GOT3 (cell line): ENCODE data around the gene NT5M.
"Not testable (repeated sequence)": the region's sequence is repeated elsewhere in the genome, so short reads cannot be mapped to it uniquely, and the experiment has no call there.

Experiments
- DNase-seq: peaks from one replicate; lab custom pipeline; 2025; ENCODE audit warnings: mixed read lengths; lab: John Stamatoyannopoulos, UW

The NT5M gene

DNA sequence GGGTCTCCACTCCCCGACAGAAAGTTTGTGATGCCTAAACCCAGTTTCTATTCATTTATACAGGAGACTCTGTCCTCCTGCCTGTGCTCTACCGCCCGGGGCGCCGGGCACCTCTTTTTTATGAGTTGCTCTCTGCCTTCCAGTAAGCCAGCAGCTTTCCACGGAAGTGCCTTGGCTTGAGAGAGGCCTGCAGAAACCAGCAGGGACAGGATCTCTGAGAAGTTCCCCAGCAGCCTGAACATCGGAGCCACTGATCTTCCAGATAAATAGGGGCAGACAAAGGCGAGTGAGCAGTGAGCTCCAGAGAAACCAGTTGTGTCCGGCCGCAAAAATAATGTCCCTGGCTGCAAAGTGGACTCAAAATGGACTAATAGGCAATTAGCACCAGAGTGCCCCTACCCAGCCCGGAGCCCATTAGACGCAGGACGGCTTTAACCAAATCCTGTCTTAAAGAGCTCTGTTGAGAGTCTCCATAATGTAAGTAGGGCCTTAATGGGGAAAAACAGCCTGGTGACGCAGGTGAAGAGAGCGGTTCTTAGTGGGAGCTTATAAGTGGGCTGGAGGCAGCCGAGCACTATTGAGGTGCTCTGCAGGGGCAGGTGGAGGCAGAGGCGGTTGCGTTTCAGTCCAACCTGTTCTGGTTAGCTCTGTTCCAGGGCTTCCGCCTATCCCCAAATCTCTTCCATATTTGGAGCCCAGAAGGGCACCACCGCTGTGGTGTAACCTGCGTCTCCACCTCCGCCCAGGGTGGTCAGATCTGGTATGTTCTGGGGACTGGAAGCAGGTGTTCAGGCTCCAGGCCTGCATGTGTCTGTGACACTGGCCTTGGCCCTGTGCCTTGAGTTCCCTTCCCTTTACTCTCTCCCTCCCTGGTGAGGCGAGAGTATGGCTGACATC, 74.1 kb downstream of the NT5M start:
- no peak for DNase-seq

DNA sequence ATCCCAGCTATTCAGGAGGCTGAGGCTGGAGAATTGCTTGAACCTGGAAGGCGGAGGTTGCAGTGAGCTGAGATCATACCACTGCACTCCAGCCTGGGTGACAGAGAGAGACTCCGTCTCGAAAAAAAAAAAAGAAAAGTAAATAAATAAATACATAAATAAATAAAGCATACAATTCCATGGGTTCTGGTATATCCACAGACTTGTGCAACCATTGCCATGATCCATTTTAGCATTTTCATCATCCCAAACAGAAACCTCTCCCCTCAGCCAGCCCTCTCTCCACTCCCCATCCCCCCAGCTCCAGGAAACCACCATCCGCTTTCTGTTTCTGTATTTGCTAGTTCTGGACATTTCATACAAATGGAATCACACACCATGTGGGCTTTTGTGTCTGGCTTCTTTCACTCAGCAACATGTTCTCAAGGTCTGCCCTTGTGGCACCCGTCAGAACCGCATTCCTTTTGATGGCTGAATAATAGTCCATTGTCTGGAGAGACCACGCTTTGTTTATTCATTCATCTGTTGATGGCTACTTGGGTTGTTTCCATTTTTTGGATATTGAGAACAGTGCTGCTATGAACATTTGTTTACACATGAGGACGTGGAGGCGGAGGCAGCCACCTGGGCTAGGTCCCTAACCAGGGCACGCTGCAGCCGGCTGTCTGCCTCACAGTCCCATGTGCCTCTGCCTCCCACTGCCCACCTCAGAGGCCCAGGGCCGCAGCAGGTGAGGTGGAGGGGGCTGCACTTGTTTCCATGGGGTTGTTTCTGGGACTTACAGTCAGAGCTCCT, 76.2 kb downstream of the NT5M start:
- no peak for DNase-seq

DNA sequence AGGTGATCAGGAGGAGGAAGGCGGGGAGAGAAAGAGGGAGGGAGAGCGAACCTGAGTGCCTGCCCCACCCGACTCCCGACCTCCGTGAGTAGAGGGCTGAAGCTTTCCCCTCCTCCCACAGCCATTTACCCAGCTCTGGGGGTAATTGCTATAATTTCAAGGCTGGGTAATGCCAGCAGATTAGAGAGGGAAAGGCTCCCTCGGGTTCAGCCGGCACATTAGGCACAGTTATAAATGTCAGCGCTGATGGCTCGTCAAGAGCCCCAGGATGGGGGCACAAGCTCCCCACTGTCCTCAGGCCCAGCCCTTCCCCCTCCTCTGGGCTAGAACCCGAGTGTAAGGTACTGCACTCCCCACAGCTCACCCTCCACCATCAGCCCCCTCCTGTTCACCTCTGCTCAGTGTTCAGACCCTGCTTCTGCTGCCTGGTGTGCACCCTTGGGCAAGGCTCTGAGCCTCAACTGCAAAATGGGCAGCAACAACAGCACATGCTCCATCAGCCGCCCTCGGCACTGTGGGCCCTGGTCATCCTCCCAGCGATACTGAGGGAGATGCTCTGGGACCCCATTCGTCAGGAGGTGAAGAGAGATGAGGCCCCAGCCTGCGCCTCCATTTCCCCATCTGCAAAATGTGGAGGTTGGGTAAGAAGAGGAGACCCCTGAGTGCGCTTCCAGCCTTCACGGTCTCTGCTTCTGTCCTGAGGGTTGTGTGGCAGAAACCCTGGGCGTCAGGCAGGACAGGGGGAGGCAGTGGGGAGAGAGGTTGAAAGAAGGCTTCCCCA, 77.2 kb downstream of the NT5M start:
- DNase-seq, result no peak

DNA sequence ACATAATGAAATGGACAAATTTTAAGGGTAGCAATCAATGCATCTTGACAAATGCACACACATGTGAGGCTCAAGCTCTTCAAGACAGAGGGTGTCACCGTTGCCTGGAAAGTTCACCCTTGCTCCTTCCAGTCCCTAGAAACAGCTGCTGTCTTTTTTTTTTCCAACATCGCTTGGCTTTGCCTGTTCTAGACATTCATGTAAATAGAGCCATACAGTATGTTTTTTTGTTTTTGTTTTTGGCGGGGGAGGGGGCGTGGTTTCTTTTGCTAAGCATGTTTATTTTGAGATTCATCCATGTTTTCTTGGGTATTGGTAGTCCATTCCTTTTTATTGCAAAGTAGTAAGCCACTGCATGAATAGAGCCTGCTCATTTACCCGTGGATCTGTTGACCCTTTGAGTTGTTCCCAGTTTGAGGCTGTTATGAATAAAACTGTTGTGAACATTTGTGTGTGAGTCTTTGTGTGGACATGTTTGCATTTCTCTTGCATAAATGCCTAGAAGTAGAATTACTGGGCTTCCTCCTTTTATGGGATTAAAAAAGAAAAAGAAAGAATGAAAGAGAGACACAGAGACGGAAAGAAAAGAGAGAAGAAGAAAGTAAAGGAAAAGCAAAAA, 78.4 kb downstream of the NT5M start:
- DNase-seq, result no peak

DNA sequence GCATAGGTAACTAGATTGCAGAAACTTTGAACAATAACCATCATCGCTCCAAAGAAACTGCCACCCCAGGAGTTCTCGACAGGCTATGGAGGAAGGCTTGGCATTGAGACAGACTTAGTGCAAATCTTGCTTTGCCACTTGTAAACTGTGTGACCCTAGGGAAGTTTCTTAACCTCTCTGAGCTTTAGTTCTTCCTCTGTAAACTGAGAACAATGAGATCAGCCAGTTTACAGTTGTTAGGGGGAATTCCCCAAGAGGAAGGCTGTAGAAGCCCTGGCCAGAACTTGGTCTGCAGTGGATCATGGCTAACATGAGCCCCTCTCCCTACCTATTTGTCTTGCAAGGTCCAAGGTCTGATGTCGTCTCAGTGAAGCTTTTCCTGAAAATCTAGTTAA, 78.9 kb downstream of the NT5M start:
- DNase-seq, result no peak

DNA sequence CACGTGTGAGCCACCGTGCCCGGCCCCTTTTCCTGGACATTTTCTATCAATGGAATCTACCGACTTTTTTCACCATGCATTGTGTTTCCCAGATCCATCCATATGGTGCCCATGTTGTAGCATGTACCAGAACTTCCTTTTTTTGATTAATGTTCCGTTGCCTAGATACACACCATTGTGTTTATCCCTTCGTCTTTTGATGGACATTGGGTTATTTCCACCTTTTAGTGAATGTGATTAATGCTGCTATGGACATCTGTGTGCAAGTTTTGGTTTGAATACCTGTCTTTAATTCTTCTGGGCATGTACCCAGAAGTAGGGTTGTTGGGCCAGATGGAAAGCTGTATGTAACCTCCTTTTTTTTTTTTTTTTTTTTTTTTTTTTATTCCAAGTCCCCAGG, 79.8 kb downstream of the NT5M start:
- no peak for DNase-seq

DNA sequence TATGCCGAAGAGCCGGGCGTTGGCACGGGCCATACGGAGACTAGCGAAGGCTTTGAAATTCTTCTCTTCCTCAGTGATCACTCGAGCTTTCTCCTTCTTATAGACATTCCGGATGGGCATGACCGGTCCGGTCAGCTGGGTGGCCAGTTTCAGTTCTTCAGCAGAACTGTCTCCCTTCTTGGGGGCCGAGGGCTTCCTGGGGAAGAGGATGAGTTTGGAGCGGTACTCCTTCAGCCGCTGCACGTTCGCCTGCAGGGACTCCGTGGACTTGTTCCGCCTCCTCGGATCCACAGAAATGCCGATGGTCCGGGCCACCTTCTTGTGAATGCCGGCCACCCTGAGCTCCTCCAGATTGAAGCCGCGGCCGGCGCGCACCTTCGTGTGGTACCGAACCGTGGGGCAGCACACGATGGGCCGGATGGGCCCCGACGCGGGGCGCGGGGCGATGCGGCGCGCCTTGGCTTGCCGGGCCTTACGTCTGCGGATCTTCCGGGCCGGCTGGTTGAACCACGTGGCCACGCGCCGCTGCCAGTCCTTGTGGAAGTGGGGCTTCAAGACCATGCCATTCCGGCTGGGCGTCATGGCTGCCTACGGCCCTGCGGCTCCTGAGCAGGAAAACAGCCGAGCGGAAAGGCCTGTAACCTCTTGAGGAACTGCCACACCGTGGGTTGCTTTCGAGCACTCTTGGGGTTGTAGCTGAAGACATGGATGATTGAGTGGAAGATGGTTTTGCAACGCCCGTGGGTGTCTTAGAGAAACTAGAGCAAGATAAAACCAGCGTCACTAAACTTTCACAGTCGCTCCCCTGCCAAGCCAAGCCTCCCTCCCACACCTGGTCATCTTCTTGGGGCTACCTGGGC, 80.5 kb downstream of the NT5M start:
- DNase-seq, result not testable (repeated sequence)

DNA sequence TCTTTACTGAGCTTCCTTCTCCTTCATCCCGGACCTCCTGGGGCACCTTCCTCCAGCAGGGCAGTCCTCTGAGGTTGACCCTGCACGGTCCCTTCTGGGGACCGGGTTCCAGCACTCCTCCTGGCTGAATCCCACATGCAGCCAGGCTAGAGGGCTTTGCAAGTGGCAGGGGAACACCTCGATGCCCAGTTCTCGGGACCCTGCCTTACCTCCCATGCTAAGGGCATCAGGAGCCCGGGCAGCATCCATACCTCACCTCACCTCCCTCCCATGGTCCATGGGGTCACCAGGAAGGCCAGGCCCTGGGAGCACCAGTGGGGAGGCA, 81.1 kb downstream of the NT5M start:
- no peak for DNase-seq

DNA sequence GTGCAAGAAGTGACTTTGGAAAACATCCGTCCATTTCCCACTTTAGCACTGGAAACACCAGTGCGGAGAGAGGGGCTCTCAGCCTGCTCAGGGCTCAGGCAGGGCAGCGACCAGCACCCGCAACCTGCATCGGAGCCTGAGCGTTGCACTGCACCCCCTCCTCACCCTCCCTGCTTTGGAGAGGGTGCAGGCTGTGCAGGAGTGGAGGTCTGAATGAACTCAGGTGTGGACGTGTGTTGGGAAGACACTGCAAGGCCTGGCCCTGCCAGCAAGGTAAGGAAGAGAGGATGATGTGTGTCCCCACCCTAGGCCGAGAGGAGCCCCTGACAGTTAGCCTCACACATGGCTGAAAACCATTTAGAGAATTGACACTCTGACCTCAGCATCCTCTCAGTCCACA, 81.8 kb downstream of the NT5M start:
- DNase-seq, result no peak

DNA sequence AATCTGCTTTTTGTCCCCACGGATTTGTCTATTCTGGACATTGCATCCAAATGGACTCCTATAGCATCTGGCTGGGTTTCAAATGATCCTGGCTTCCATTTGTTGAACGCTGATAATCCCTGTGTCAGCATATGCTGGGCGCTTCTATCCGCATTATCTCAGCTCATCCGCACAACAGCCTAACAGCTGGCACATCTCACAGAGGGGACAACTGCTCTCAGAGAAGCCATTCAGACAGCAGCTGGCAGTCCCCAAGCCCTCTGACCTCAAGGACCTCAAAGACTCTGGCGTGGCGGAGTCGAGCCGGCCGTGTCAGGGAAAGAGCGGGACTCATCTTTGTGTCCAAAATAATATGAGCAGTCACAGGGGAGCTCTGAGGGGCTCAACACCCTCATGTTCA, 82.3 kb downstream of the NT5M start:
- DNase-seq, result no peak

DNA sequence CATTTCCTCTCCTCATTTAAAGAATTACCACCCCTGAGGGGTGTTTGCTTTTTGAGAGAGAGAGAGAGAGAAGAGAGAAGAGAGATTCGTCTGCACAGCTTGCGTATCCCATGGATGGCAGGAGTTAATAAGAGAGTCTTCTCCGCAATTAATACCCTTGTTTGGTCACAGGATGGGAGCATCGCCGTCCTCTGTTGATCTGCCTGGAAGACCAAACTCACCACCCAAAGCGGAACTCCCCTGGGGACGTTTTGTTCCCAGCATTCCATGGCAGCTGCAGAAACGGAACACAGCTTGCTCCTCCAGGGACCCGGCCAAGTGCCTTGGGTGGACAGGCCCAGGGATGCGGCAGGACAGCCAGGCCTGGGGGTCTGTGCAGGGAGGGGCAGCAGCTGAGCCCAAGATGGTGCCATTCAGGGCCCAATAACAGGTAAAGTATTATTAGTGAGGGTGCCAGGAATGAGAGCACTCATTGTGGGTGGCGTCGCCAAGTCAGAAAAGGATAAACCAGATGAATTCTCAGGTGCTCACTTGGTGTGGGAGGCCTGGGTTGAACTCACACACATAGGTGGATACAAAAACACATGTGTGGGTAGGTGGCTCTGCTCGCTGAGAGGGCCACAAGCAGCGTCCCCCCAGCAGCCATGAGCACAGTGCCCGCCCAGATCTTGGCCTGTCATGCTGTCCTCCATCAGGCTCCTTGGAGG, 83.1 kb downstream of the NT5M start:
- DNase-seq, result no peak

DNA sequence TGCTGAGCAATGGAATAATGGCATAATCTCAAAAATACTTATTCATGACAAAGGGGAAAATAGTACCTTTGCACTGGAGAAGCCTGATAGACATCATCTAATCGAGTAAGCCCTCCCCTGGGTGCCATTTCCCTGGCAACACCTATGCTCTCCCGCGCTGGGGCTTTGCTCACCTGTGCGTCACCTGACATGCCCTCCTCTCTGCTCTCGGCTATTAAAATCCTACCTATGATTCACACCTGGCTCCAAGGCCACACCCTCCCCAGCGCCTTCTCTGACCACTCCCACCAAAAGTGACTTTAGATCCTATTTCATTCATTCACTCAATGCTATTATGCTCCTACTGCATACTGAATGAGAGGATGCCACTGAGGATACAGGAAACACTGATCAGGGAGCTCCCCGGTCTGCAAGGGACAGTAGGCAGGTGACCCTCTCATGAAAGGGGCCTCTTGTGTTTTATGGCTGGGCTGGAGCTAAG, 83.9 kb downstream of the NT5M start:
- no peak for DNase-seq

DNA sequence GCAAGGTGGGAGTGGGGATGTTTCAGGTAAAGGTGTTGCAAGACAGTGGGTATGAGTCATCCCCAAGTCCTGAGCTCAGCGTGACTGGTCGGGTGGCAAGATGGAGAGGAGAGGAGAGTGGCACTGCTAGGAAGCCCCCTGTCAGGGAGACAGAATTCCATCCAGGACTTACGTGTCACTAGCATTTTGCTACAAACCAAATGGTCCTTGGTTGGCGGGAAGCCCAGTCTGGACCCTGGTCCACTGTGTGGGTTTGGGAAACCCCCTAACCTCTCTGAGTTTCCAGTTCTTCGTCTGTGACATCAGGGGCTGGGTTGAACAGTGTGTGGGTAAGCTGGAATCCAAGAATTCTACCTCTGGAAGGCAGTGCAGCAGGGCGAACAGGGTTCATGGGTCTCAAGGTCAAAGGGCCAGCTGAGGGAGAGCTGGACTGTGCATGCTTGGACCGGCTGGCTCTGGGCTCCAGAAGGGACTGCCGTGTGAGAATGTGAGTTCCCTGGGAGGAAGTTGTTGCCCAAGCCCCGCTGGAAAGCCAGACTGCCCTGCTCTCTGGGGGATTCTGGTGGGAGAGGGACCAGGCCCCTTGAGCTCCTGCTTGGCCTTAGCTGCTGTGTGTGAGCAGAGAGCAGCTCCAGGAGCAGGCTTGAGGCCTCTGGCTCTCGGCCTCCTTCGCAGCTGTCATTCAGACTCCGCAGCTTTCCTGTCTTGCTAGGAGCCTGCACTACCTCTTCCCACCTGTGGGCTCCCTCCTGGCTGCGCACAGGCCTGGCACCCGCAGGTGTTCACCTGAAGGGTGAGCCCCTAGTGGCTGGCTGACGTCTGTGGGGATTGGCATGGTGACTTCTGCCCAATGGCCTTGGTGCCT, 84.6 kb downstream of the NT5M start:
- no peak for DNase-seq

DNA sequence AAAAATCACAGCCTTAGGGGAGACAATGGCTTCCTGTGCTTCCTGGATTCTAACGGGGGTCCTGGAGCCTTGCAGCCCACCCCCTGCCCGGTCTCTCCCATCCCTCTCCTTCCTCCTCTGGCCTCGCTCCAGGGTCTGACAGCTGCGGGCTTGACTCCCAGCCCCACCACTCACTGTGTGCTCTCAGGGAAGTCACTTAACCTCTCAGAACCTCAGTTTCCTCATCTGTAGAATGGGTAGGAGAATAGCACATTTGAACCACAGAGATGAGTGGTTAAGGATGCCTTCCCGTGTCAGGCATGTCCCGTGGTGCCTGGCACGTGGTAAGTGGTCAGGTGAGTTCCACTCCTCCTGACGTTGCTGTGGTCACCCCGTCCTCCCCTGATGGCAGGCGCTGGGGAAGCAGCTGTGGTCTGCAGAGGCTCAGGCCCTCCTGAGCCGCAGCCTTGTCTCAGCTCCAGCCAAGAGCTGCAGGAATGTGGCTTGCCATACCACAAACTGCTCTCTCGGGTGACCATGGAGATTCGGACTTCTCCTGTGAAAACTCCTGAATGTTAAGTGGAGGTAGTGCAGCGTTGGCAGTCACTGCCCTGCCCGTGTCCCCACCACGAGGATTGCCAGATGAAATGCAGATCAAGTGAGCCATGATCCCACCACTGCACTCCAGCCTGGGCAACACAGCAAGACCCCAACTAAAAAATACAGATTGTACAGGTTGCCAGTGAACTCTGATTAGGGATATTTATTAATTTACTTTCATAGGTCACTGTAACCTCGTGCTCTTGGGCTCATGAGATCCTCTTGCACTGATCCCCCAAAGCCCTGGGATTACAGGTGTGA, 85.7 kb downstream of the NT5M start:
- DNase-seq, result no peak

DNA sequence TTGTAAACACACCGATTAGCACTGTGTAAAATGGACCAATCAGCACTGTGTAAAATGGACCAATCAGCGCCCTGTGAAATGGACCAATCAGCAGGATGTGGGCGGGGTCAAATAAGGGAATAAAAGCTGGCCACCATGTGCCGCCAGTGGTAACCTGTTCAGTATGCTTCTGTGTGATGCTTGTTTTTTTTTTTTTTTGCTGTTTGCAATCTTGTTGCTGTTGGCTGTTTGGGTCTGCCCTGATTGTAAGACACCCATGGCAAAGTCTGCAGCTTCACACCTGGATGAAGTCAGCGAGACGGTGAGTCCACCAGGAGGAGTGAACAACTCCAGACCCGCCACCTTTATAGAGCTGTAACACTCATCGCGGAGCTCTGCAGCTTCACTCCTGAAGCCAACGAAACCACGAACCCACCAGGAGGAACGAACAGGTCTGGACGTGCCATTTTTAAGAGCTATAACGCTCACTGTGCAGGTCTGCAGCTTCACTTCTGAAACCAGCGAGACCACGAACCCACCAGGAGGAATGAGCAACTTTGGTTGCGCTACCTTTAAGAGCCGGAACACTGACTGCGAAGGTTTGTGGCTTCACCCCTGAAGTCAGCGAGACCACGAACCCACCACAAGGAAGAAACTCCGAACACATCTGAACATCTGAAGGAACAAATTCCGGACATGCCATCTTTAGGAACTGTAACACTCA, 88.6 kb downstream of the NT5M start:
- DNase-seq, result no peak

DNA sequence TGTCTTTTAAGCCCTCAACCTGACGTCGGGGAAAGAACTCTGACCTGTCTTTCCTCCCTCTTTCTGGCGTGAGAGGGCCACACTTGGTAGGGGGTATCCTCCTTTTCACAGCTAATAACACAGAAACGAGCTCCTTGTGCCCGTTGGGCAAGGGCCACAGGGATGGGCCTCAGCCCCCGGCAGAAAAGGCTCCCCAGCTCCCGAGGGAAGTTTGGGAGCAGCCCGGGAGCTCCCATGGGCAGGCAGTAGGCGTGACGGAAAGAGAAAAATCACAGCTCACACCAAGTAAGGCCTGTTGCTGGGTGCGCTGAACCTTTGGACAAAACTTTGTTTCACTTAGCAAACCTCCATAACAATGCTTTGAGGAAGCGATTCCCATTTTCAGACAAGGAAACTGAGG, 90.8 kb downstream of the NT5M start:
- no peak for DNase-seq

DNA sequence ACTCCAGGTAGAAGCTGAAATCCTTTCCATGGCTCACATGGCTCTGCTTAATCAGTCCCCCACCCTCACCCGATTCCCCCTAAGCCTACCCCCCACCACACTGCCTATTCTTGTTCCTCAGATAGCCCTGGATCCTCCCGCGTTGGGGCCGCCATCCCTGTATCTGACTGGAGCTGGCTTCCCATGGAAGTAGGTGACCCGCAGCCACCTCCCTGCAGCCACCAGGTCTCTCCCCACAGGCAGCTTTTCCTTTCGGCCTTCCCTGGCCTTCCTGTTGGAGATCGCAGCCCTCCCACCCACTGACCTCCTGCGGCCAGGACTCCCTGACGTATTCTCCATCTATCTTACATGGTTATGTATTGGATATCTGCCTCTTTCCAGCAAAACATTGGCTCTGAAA, 91.3 kb downstream of the NT5M start:
- no peak for DNase-seq

DNA sequence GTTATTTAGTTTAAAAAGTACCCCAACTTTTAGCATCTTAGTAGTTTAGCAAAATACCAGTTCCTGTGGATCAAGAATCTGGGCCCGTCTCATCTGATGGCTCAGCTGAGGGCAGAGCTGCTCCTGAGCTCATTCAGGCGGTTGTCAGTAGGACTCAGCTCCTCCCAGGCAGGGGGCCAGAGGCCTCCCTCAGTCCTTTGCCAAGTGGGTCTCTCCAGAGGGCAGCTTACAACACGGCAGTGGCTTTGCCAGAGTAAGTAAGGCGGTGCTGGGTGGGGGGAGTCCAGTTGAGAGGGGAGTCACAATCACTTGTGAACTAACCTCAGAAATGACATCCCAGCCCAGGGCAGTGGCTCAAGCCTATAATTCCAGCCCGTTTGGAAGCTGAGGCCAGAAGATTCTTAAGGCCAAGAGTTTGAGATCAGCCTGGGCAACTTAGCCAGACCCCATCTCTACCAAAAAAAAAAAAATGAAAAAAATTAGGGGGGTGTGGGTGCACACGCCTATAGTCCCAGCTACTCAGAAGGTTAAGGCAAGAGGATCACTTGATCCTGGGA, 92.2 kb downstream of the NT5M start:
- no peak for DNase-seq
